Heart left ventricle (tissue), 13 donors: ENCODE measurements around the gene DHX35.

Source experiments
- CTCF ChIP-seq, 12 donors: fragments of 200-600 bp; sonication (generic) in 4 of 12; IDR thresholded peaks; one replicate each; pipeline versions ENCODE4 v1.5.0 to v1.8.0; 2018 to 2022; ENCODE audit warnings: antibody characterized with exemption in 12 of 12, mild to moderate bottlenecking in 5 of 12
- POLR2A ChIP-seq, 2 donors: fragments of 450-650 bp; IDR thresholded peaks; one replicate each; pipeline ENCODE4 v1.6.1; 2017; ENCODE audit warnings: antibody characterized with exemption in 2 of 2, mild to moderate bottlenecking in 2 of 2, moderate library complexity in 2 of 2
- donor health status: ischemic (EF 13 %, LVEDD 7.1; RV severe dilation, severe dysfunction).
- donor health status: DM: no; HTN: yes; CAD: no.
- donor health status: DM: no; HTN: no; CAD: no.
- donor health status: ischemic (EF 25% LVEDD 6.9; RV normal size, moderate dysfunction).
- donor health status: ischemic (EF 25% LVEDD 5.7; RV mildly dilated, moderate dysfunction).
- donor health status: ischemic (EF 35%, LVEDD 5.7; RV mildly dilated, moderate dysfunction).
- donor health status: nonischemic (EF 11% LVEDD 7.7; RV severe dilation, severe dysfunction).
- donor health status: DM: yes; HTN: yes; CAD: no.
- donor health status: PGD.
- donor health status: ischemic (EF 29% LVEDD 5.4; RV normal size, mild dysfunction).
- donor health status: nonischemic (EF 23%, LVEDD 6.1; RV moderate dilation, normal function).

- no peak for TF ChIP-seq CTCF (IDR thresholded peaks at IDR 0.05)
- TF ChIP-seq POLR2A (IDR thresholded peaks at IDR 0.05) = no peak
Observed at GRCh38 chr20:38940644-38941043, 21.5 kb upstream of the DHX35 start.
